Pulmonary artery endothelial cell (primary cell): ENCODE data around the gene MORN5. TPM values are rescaled to one million over a fixed set of nuclear protein-coding genes. Genes with fewer than 3 reads are reported as not detected.
"Not testable (repeated sequence)": the region's sequence is repeated elsewhere in the genome, so short reads cannot be mapped to it uniquely, and the experiment has no call there.

Source experiments
- DNase-seq: peaks from one replicate; pipeline ENCODE4 v3.0.0-alpha.2; 2011; ENCODE audit warnings: low read depth, low spot score
- total RNA-seq: library from RNA; depleted of rRNA; stranded (reverse); fragments of >200 nt; gene quantifications from 2 replicates; pipeline ENCODE4 v1.2.3, GENCODE V29; 2014

MORN5 gene
- total RNA-seq = not detected in 2 replicates

GRCh38 chr9:122159026-122159924 lies at the start of gene MORN5, which contains the start of gene NDUFA8:
Gene MORN5 (plus strand): TSS chr9:122159908. CDS start chr9:122159973, 65 bp downstream.
Gene NDUFA8 (minus strand): TSS chr9:122159779. CDS start chr9:122159677, 102 bp downstream.
- peak; percentile 84 for DNase-seq

GRCh38 chr9:122110100-122110833 lies 49.4 kb upstream of the MORN5 start:
- DNase-seq = no peak

GRCh38 chr9:122111413-122112085 lies 48.2 kb upstream of the MORN5 start:
- no peak for DNase-seq

GRCh38 chr9:122112238-122112637 lies 47.5 kb upstream of the MORN5 start:
- no peak for DNase-seq

GRCh38 chr9:122113574-122113973 lies 46.1 kb upstream of the MORN5 start:
- no peak for DNase-seq

- no peak for DNase-seq
Measured at GRCh38 chr9:122115176-122116035, 44.3 kb upstream of the MORN5 start.

- no peak for DNase-seq
Measured at GRCh38 chr9:122116040-122116439, 43.7 kb upstream of the MORN5 start.

- no peak for DNase-seq
Measured at GRCh38 chr9:122116448-122117173, 43.1 kb upstream of the MORN5 start.

GRCh38 chr9:122117241-122117640 lies 42.5 kb upstream of the MORN5 start:
- DNase-seq = not testable (repeated sequence)

GRCh38 chr9:122118343-122119165 lies 41.2 kb upstream of the MORN5 start:
- DNase-seq = no peak

- DNase-seq = no peak
Measured at GRCh38 chr9:122119166-122119521, 40.6 kb upstream of the MORN5 start.

GRCh38 chr9:122119721-122120120 lies 40.0 kb upstream of the MORN5 start:
- DNase-seq = no peak

- no peak for DNase-seq
Measured at GRCh38 chr9:122120316-122121071, 39.2 kb upstream of the MORN5 start.

GRCh38 chr9:122121391-122121790 lies 38.3 kb upstream of the MORN5 start:
- DNase-seq = no peak

- no peak for DNase-seq
Measured at GRCh38 chr9:122121931-122122330, 37.8 kb upstream of the MORN5 start.

GRCh38 chr9:122122468-122122867 lies 37.2 kb upstream of the MORN5 start:
- DNase-seq = no peak

GRCh38 chr9:122122903-122123632 lies 36.6 kb upstream of the MORN5 start:
- no peak for DNase-seq

- no peak for DNase-seq
Measured at GRCh38 chr9:122124048-122124447, 35.7 kb upstream of the MORN5 start.
